Measurements from ENCODE around the gene ABCA9. TPM values are rescaled to one million over a fixed set of nuclear protein-coding genes. Genes with fewer than 3 reads are reported as not detected.

Gene ABCA9
- total and polyA plus RNA-seq, 2 of the 13 experiments (the other 11 are each of a cell fraction or from before 2014, with no cell fraction given) = 0.04 TPM; not detected in 1

GRCh38 chr17:69018022-69018615 is 42.6 kb downstream of the ABCA9 start (continued):
- TF ChIP-seq ZNF564 (CRISPR knock-in tag; IDR thresholded peaks at IDR 0.05) (no peak), ZBTB33 (CRISPR knock-in tag; IDR thresholded peaks at IDR 0.05) (no peak), FUBP1 (CRISPR knock-in tag; IDR thresholded peaks at IDR 0.05; ENCODE audit: borderline replicate concordance) (no peak), ARNT (IDR thresholded peaks at IDR 0.05) (no peak), POGZ (CRISPR knock-in tag; IDR thresholded peaks at IDR 0.05) (no peak), ZNF317 (CRISPR knock-in tag; IDR thresholded peaks at IDR 0.05) (no peak), NR0B2 (CRISPR knock-in tag; IDR thresholded peaks at IDR 0.05) (no peak), HNF1B (CRISPR knock-in tag; IDR thresholded peaks at IDR 0.05) (no peak), ZFP36 (IDR thresholded peaks at IDR 0.05; ENCODE audit: borderline replicate concordance, low read depth, low read length, partially characterized antibody) (no peak), CREB1 (IDR thresholded peaks at IDR 0.05) (no peak), CREB1 (CRISPR knock-in tag; IDR thresholded peaks at IDR 0.05) (peak; percentile 30; the same call in 1 of the 2 replicates), ZNF280D (CRISPR knock-in tag; IDR thresholded peaks at IDR 0.05) (no peak), RAD21 (CRISPR knock-in tag; IDR thresholded peaks at IDR 0.05) (no peak), SRSF9 (IDR thresholded peaks at IDR 0.05; ENCODE audit: borderline replicate concordance, insufficient read depth, low read depth, low read length, poor library complexity, severe bottlenecking) (no peak), HDAC1 (CRISPR knock-in tag; IDR thresholded peaks at IDR 0.05) (no peak), SMC3 (IDR thresholded peaks at IDR 0.05; ENCODE audit: low read length) (no peak), KAT7 (CRISPR knock-in tag; IDR thresholded peaks at IDR 0.05; ENCODE audit: borderline replicate concordance) (no peak), ZBTB44 (CRISPR knock-in tag; IDR thresholded peaks at IDR 0.05) (no peak), ZNF292 (CRISPR knock-in tag; IDR thresholded peaks at IDR 0.05; ENCODE audit: borderline replicate concordance, low read depth) (no peak)
